ENCODE results near the gene CORIN. TPM values are rescaled to one million over a fixed set of nuclear protein-coding genes. Genes with fewer than 3 reads are reported as not detected.

Gene CORIN
- total and polyA plus RNA-seq, 2 of the 4 experiments (the other 2 are of a cell fraction): 20.3 to 24.7 TPM

- no peak overlapping the region for H2AFZ ChIP-seq (replicated peaks; ENCODE audit: low read length, poor library complexity)
- no peaks in the 10 kb centered on the region for H3K27me3 ChIP-seq (ENCODE audit: control insufficient read depth, insufficient read depth, low read length)
- no peak overlapping the region for H3K4me2 ChIP-seq (ENCODE audit: low read depth, low read length)
- in situ Hi-C loops (cut with MboI; ENCODE audit: low sequenced_read_pairs) (loop anchor here (25.0 kb wide), 1 partner anchor 623 kb away; no protein-coding TSS in a partner anchor), dilution Hi-C loops (cut with HindIII; ENCODE audit: low sequenced_read_pairs, unreplicated experiment) (no loop called here), intact Hi-C loops (cut with micrococcal nuclease) (loop anchor here (5.0 to 10.0 kb wide), 4 partner anchors 46 to 628 kb away; partner anchors contain the start of gene COMMD8)
- no peak overlapping the region for H3K27ac ChIP-seq (ENCODE audit: insufficient read depth, low read length)
- TF ChIP-seq CEBPB (IDR thresholded peaks at IDR 0.05; ENCODE audit: low read depth, low read length): no peak
- no peak for TF ChIP-seq SMC3 (IDR thresholded peaks at IDR 0.05; ENCODE audit: low read depth, low read length)
- TF ChIP-seq CTCF (conservative IDR thresholded peaks at IDR 0.05; ENCODE audit: low read depth, low read length): no peak
- no peak for TF ChIP-seq MAZ (IDR thresholded peaks at IDR 0.05; ENCODE audit: borderline replicate concordance, low read depth, low read length)
- ChIA-PET POLR2A (ENCODE audit: unreplicated experiment) (no interaction called here), CTCF (interaction anchor here (1.0 kb wide), 1 partner anchor 365 kb away, joined by 4 read pairs; no protein-coding TSS in a partner anchor)
- H2BK5ac ChIP-seq (ENCODE audit: low read depth, low read length, poor library complexity, severe bottlenecking): no peak overlapping the region
- H2BK120ac ChIP-seq (ENCODE audit: low read depth, low read length): no peak overlapping the region
- H3K9me1 ChIP-seq (ENCODE audit: insufficient read depth, low read length): no peaks in the 10 kb centered on the region; the same call in 1 of the 2 replicates
- no peak overlapping the region; a peak in 1 of 4 replicates for H4K8ac ChIP-seq (ENCODE audit: low read depth in 2 of 2, low read length in 2 of 2)
- H2AK9ac ChIP-seq (replicated peaks; ENCODE audit: low read depth, low read length, poor library complexity): no peak overlapping the region
- peaks cover 2% of the 10 kb centered on the region; the same call in 1 of the 2 replicates for H3K4me1 ChIP-seq (ENCODE audit: control insufficient read depth, insufficient read depth, low read length)
- no peak overlapping the region for H3K23ac ChIP-seq (ENCODE audit: low read depth, low read length)
- H3K4me3 ChIP-seq (ENCODE audit: insufficient read depth, low read depth, low read length): no peak overlapping the region
- no peak overlapping the region for H2AK5ac ChIP-seq (ENCODE audit: low read depth, low read length)
- H3K9me3 ChIP-seq (ENCODE audit: control insufficient read depth, insufficient read depth, low read length): no peaks in the 10 kb centered on the region
- H3K9ac ChIP-seq (ENCODE audit: low read depth, low read length): no peak overlapping the region
- no peak overlapping the region for H4K91ac ChIP-seq (ENCODE audit: insufficient read depth, low read depth, low read length)
- H2BK20ac ChIP-seq (ENCODE audit: low read depth, low read length): no peak overlapping the region
- BruUV-seq (replicated peaks): no TSS peak
- H4K5ac ChIP-seq (ENCODE audit: low read depth, low read length): no peak overlapping the region
- H3K56ac ChIP-seq (ENCODE audit: extremely low read depth, insufficient read depth, low read length): no peak overlapping the region
- DNase-seq (no peak), ATAC-seq (ENCODE audit: low read depth) (no peak)
- no peaks in the 10 kb centered on the region for H4K20me1 ChIP-seq (ENCODE audit: insufficient read depth, low read length)
- H3K79me1 ChIP-seq (ENCODE audit: low read depth in 1 of 2, low read length in 2 of 2): peaks cover 0 to 6% of the 10 kb centered on the region in 2 experiments; a peak in 1 of 4 replicates
- no peak overlapping the region for H3K18ac ChIP-seq (ENCODE audit: low read depth, low read length)
- no peak overlapping the region for H2BK15ac ChIP-seq (ENCODE audit: low read depth, low read length)
- no CpG with 5 or more reads among the region's 1 CpG for WGBS, 2 experiments (ENCODE audit: extremely low coverage in 2 of 2, insufficient read length in 1 of 2)
- no peak overlapping the region for H3K4ac ChIP-seq (ENCODE audit: low read depth, low read length)
- peaks cover 15% of the 10 kb centered on the region for H3K36me3 ChIP-seq (ENCODE audit: control insufficient read depth, insufficient read depth, low read length)
- H3K14ac ChIP-seq (replicated peaks; ENCODE audit: low read depth, low read length): no peak overlapping the region
Observed at GRCh38 chr4:47560682-47561081, 277.2 kb downstream of the CORIN start.
